Measurements from ENCODE around the gene FTMT. TPM values are rescaled to one million over a fixed set of nuclear protein-coding genes. Genes with fewer than 3 reads are reported as not detected.

Gene FTMT
- total RNA-seq, result not detected in 2 replicates

DNA sequence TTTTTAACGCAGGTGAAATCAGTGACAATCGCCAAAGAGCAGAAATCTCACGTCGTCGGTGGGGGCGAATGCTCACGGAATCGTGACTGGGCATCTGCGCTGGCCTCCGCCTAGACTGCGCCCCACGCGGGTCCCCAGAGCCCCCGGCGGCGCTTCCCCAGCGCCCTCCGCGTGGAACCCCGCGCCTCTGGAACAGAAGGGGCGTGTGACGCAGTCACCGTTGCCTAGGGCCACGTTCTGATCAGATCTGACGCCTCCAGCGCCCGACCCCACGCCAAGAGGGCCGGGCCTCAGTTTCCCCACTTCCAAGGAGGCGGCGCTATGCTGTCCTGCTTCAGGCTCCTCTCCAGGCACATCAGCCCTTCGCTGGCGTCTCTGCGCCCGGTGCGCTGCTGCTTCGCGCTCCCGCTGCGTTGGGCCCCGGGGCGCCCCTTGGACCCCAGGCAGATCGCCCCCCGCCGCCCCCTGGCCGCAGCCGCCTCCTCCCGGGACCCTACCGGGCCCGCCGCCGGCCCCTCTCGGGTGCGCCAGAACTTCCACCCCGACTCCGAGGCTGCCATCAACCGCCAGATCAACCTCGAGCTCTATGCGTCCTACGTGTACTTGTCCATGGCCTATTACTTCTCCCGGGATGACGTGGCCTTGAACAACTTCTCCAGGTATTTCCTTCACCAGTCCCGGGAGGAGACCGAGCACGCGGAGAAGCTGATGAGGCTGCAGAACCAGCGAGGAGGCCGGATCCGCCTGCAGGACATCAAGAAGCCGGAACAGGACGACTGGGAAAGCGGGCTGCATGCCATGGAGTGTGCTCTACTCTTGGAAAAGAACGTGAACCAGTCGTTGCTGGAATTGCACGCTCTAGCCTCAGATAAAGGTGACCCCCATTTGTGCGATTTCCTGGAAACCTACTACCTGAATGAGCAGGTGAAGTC is at the start of gene FTMT:
FTMT (plus strand) TSS at position 240 of the 932 bp plus-strand sequence; CDS start at position 322, 82 bp downstream.

Other genes with a start within 250 kb of the FTMT start
- gene SRFBP1, start 110.1 kb downstream of the FTMT start, total RNA-seq, result 14.6 and 22.5 TPM in 2 replicates
- 38.9 and 40.6 TPM in 2 replicates for gene LOX, start 226.4 kb downstream of the FTMT start, total RNA-seq

Data from dermis lymphatic vessel endothelial cell (primary cell).